ENCODE results near the gene SAMD14. TPM values are rescaled to one million over a fixed set of nuclear protein-coding genes. Genes with fewer than 3 reads are reported as not detected.

Gene SAMD14
- total RNA-seq, 1 experiment from 2014 or later = 5.9 TPM

DNA sequence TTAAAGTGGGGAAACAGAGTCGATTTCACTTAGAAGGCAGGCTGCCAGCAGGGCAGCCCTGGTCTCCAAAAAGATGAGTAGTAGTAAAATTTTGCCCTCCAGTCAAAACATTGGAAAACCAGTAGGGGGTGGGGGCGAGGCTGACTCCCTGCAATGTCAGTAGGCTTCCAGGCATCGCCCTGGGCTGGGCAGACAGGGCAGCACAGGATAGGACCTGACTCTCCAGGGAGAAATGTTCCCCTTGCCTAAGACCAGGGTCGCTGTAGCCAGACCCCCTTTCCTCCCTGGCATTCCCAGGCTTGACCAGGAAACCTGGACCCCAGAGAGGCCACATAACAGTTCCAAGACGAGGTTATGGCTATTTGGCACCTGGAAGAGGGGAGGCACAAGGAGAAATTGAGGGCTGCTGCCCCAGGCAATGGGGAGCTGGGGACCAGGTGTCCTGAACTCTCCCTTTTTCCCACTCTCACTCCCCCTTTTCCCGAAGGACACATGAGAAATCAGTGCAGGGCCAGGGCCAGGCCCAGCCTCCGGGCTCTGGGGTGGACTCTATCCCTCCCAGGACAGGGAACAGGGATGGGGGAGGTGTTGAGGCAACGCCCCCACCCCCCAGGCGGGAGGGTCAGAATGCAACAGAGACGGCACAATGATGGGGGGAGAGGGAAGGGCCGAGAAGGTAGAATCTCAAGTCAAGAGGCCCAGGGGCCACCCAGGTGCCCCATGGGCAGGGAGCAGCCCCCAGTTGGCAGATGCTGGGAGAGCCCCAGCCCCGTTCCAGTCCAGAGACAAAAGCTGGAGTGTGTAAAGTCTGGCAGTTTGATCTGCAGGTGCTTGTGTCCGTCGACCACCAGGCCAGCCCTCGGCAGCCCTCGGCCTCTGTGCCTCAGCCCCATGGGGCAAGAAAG, 4.5 kb upstream of the SAMD14 start:
- Mint-ChIP-seq H3K27me3 (ENCODE audit: low read depth) (peaks cover 20% of the 10 kb centered on the region), H3K36me3 (peaks cover 16% of the 10 kb centered on the region), H3K27ac (no peak overlapping the region), H3K4me3 (no peak overlapping the region; the same call in 1 of the 2 replicates), H3K4me1 (peaks cover 33% of the 10 kb centered on the region), H3K9me3 (no peaks in the 10 kb centered on the region)
- POLR2A ChIA-PET = no interaction called here
- TF ChIP-seq MAX (CRISPR knock-in tag; IDR thresholded peaks at IDR 0.05) (no peak), SOX15 (CRISPR knock-in tag; IDR thresholded peaks at IDR 0.05) (no peak), NFYB (CRISPR knock-in tag; conservative IDR thresholded peaks at IDR 0.05; ENCODE audit: low read depth) (no peak), ZNF281 (CRISPR knock-in tag; IDR thresholded peaks at IDR 0.05) (no peak), ZNF138 (CRISPR knock-in tag; conservative IDR thresholded peaks at IDR 0.05) (no peak), HMGA2 (CRISPR knock-in tag; IDR thresholded peaks at IDR 0.05) (no peak), AFF4 (CRISPR knock-in tag; IDR thresholded peaks at IDR 0.05; ENCODE audit: borderline replicate concordance) (no peak), CBFB (CRISPR knock-in tag; IDR thresholded peaks at IDR 0.05; ENCODE audit: low read depth) (no peak), USF2 (CRISPR knock-in tag; IDR thresholded peaks at IDR 0.05) (no peak), NFATC4 (CRISPR knock-in tag; IDR thresholded peaks at IDR 0.05) (no peak), PRRX2 (CRISPR knock-in tag; IDR thresholded peaks at IDR 0.05) (no peak), ZNF671 (CRISPR knock-in tag; IDR thresholded peaks at IDR 0.05) (no peak), ZNF263 (CRISPR knock-in tag; IDR thresholded peaks at IDR 0.05; ENCODE audit: low read depth) (no peak), RORB (CRISPR knock-in tag; IDR thresholded peaks at IDR 0.05) (no peak), PRDM15 (CRISPR knock-in tag; IDR thresholded peaks at IDR 0.05) (no peak), ATF3 (CRISPR knock-in tag; conservative IDR thresholded peaks at IDR 0.05) (no peak), ZMAT4 (CRISPR knock-in tag; IDR thresholded peaks at IDR 0.05) (no peak), ATF1 (CRISPR knock-in tag; IDR thresholded peaks at IDR 0.05) (no peak)
- TF ChIP-seq, protein P1, sequence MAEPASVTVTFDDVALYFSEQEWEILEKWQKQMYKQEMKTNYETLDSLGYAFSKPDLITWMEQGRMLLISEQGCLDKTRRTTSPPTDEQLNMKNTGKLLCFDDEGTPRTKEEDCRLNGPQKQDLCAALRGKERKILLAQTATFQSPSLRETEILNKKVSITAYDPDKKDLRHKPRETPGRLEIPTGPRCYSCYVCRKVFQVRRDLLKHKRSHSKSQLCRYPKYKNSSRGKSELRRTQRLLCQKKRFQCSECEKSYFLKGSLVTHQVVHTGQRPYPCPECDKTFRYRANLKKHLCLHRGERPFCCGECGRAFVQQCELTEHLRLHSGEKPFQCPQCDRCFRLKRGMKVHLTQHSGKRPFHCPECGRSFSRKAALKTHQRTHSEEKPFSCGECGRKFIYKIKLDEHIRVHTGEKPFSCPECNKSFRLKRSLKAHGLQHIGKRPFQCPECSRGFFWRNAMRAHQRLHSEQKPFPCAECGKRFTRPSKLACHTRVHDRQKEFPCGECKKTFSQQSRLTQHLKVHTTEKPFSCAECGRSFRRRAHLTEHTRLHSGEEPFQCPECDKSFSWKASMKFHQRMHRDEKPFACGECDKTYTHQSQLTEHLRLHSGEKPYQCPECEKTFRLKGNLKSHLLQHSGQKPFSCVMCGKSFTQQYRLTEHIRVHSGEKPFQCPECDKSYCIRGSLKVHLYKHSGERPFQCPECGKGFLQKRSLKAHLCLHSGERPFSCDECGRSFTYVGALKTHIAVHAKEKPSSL (CRISPR knock-in tag; conservative IDR thresholded peaks at IDR 0.05) = no peak
- TF ChIP-seq, protein P2, sequence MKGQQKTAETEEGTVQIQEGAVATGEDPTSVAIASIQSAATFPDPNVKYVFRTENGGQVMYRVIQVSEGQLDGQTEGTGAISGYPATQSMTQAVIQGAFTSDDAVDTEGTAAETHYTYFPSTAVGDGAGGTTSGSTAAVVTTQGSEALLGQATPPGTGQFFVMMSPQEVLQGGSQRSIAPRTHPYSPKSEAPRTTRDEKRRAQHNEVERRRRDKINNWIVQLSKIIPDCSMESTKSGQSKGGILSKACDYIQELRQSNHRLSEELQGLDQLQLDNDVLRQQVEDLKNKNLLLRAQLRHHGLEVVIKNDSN (CRISPR knock-in tag; IDR thresholded peaks at IDR 0.05) = no peak
- ATAC-seq (no peak; the same call in 1 of the 2 replicates), DNase-seq (ENCODE audit: low spot score) (no peak)
- CTCF ChIA-PET = interaction anchor here (1.0 to 1.9 kb wide), 4 partner anchors 11 to 43 kb away, joined by 5 to 10 read pairs (median 7); no protein-coding TSS in a partner anchor

Data from WTC11 (cell line).